GM12878 (cell line): Measurements from ENCODE around the gene ARHGAP26.

Source experiments
- CBX3 ChIP-seq: fragments of 200-600 bp; sonication (generic); IDR thresholded peaks from 2 replicates; pipeline ENCODE4 v1.6.1; 2016; ENCODE audit warnings: low read depth, borderline replicate concordance
- CTCF ChIP-seq, 3 experiments: IDR thresholded peaks in 2 of 3; conservative IDR thresholded peaks in 1 of 3; 2 replicates each; pipeline ENCODE4 v1.5.1; 2011; ENCODE audit warnings: low read depth in 3 of 3, low read length in 3 of 3, mild to moderate bottlenecking in 3 of 3, control low read depth in 2 of 3, moderate library complexity in 2 of 3, inconsistent platforms in 1 of 3, mixed read lengths in 1 of 3; ENCODE audit not compliant: control insufficient read depth in 2 of 3, insufficient read depth in 1 of 3; ENCODE audit errors: extremely low read depth in 1 of 3
- EGR1 ChIP-seq, 2 experiments: IDR thresholded peaks; 1 replicate in 1 of 2; 2 replicates in 1 of 2; pipeline ENCODE4 v1.6.1; 2011 to 2012; ENCODE audit warnings: low read depth in 2 of 2, low read length in 2 of 2, borderline replicate concordance in 1 of 2, mild to moderate bottlenecking in 1 of 2, moderate library complexity in 1 of 2
- EP300 ChIP-seq, 2 experiments: fragments of 150-350 bp in 1 of 2; IDR thresholded peaks; 2 replicates each; pipeline ENCODE4 v1.6.1; 2011 to 2012; ENCODE audit warnings: low read depth in 2 of 2, low read length in 2 of 2, borderline replicate concordance in 1 of 2, improper control_type of control experiment in 1 of 2, inconsistent platforms in 1 of 2; ENCODE audit not compliant: control insufficient read depth in 1 of 2
- ETV6 ChIP-seq, 2 experiments: fragments of 450-650 bp in 1 of 2; IDR thresholded peaks in 1 of 2; conservative IDR thresholded peaks in 1 of 2; 2 replicates each; pipeline ENCODE4 v1.6.1; 2014; ENCODE audit warnings: antibody characterized with exemption in 1 of 2, borderline replicate concordance in 1 of 2, low read depth in 1 of 2, mild to moderate bottlenecking in 1 of 2, moderate library complexity in 1 of 2
- EZH2 ChIP-seq: IDR thresholded peaks from 2 replicates; pipeline ENCODE4 v1.6.1; 2012; ENCODE audit warnings: low read depth, mild to moderate bottlenecking, control low read depth, inconsistent platforms, low read length, borderline replicate concordance; ENCODE audit not compliant: control insufficient read depth
- JUNB ChIP-seq: IDR thresholded peaks from 2 replicates; pipeline ENCODE4 v1.6.1; 2016; ENCODE audit warnings: antibody characterized with exemption, mild to moderate bottlenecking
- KDM1A ChIP-seq: fragments of 200-600 bp; sonication (generic); IDR thresholded peaks from 2 replicates; pipeline ENCODE4 v1.6.1; 2016; ENCODE audit warnings: borderline replicate concordance
- MTA3 ChIP-seq: IDR thresholded peaks from 2 replicates; pipeline ENCODE4 v1.6.1; 2012; ENCODE audit warnings: low read length, inconsistent platforms, borderline replicate concordance
- NFYB ChIP-seq: IDR thresholded peaks from 2 replicates; pipeline ENCODE4 v1.6.1; 2011; ENCODE audit warnings: low read depth, mild to moderate bottlenecking, low read length, improper control_type of control experiment, moderate library complexity; ENCODE audit not compliant: insufficient read depth
- YBX1 ChIP-seq: fragments of 450-650 bp; IDR thresholded peaks from 2 replicates; pipeline ENCODE4 v1.6.1; 2016; ENCODE audit warnings: antibody characterized with exemption
- ZBTB40 ChIP-seq: fragments of 450-650 bp; IDR thresholded peaks from 2 replicates; pipeline ENCODE4 v1.6.1; 2016; ENCODE audit warnings: mild to moderate bottlenecking, moderate library complexity, borderline replicate concordance
- ZNF274 ChIP-seq: IDR thresholded peaks from one replicate; pipeline ENCODE4 v1.8.0; 2011; ENCODE audit not compliant: insufficient read length, insufficient read depth

GRCh38 chr5:142929587-142929986 is 159.4 kb downstream of the ARHGAP26 start:
- no peak for TF ChIP-seq EZH2
- no peak for TF ChIP-seq JUNB
- no peak for TF ChIP-seq CBX3
- TF ChIP-seq NFYB, result no peak
- TF ChIP-seq ZBTB40, result no peak
- no peak for TF ChIP-seq ETV6 (conservative IDR thresholded peaks at IDR 0.05 in 1 of 2, IDR thresholded peaks at IDR 0.05 in 1 of 2; ENCODE audit: borderline replicate concordance in 1 of 2, low read depth in 1 of 2)
- TF ChIP-seq CTCF (IDR thresholded peaks at IDR 0.05 in 2 of 3, conservative IDR thresholded peaks at IDR 0.05 in 1 of 3; ENCODE audit: control insufficient read depth in 2 of 3, extremely low read depth in 1 of 3, insufficient read depth in 1 of 3, low read depth in 3 of 3, low read length in 3 of 3), result no peak
- no peak for TF ChIP-seq YBX1
- TF ChIP-seq EGR1 (IDR thresholded peaks at IDR 0.05; ENCODE audit: borderline replicate concordance in 1 of 2, low read depth in 2 of 2, low read length in 2 of 2), result no peak
- TF ChIP-seq MTA3, result no peak
- no peak for TF ChIP-seq EP300 (IDR thresholded peaks at IDR 0.05; ENCODE audit: borderline replicate concordance in 1 of 2, control insufficient read depth in 1 of 2, low read depth in 2 of 2, low read length in 2 of 2)
- no peak for TF ChIP-seq KDM1A
- TF ChIP-seq ZNF274, result no peak
